Heart left ventricle (tissue), 13 donors: Measurements from ENCODE around the gene SLC6A17.

Source experiments
- POLR2A ChIP-seq, 2 donors: fragments of 450-650 bp; IDR thresholded peaks; one replicate each; pipeline ENCODE4 v1.6.1; 2017; ENCODE audit warnings: antibody characterized with exemption in 2 of 2, mild to moderate bottlenecking in 2 of 2, moderate library complexity in 2 of 2
- TF ChIP-seq, protein P1 (sequence below), 12 donors: fragments of 200-600 bp; sonication (generic) in 4 of 12; IDR thresholded peaks; one replicate each; pipeline versions ENCODE4 v1.5.0 to v1.8.0; 2018 to 2022; ENCODE audit warnings: antibody characterized with exemption in 12 of 12, mild to moderate bottlenecking in 5 of 12
- donor health status: ischemic (EF 13 %, LVEDD 7.1; RV severe dilation, severe dysfunction).
- donor health status: DM: no; HTN: yes; CAD: no.
- donor health status: DM: no; HTN: no; CAD: no.
- donor health status: ischemic (EF 25% LVEDD 6.9; RV normal size, moderate dysfunction).
- donor health status: ischemic (EF 25% LVEDD 5.7; RV mildly dilated, moderate dysfunction).
- donor health status: ischemic (EF 35%, LVEDD 5.7; RV mildly dilated, moderate dysfunction).
- donor health status: nonischemic (EF 11% LVEDD 7.7; RV severe dilation, severe dysfunction).
- donor health status: DM: yes; HTN: yes; CAD: no.
- donor health status: PGD.
- donor health status: ischemic (EF 29% LVEDD 5.4; RV normal size, mild dysfunction).
- donor health status: nonischemic (EF 23%, LVEDD 6.1; RV moderate dilation, normal function).

DNA sequence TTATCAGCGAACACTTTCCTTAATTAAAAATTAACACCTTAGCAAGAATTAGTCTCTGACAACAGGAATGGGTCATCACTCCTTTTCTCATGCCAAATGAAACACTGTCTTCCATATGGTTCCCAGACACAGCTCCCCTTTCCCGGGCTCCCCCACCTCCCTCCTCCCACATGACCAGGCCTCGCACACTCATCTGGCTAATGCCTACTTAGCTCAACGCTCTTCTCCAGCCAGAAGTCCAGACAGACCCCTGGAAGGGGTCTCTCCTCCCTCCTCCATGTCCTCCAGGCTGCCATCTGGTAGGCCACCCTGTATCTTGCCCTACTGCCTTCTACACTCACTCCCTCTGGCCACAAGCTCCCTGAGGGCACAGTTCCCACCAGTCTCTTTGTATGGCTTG, 99.7 kb downstream of the SLC6A17 start:
- TF ChIP-seq, protein P1, sequence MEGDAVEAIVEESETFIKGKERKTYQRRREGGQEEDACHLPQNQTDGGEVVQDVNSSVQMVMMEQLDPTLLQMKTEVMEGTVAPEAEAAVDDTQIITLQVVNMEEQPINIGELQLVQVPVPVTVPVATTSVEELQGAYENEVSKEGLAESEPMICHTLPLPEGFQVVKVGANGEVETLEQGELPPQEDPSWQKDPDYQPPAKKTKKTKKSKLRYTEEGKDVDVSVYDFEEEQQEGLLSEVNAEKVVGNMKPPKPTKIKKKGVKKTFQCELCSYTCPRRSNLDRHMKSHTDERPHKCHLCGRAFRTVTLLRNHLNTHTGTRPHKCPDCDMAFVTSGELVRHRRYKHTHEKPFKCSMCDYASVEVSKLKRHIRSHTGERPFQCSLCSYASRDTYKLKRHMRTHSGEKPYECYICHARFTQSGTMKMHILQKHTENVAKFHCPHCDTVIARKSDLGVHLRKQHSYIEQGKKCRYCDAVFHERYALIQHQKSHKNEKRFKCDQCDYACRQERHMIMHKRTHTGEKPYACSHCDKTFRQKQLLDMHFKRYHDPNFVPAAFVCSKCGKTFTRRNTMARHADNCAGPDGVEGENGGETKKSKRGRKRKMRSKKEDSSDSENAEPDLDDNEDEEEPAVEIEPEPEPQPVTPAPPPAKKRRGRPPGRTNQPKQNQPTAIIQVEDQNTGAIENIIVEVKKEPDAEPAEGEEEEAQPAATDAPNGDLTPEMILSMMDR (IDR thresholded peaks at IDR 0.05) = no peak
- no peak for TF ChIP-seq POLR2A (IDR thresholded peaks at IDR 0.05)
